IPS DF 19.7 (cell line): ENCODE measurements around the gene PLEKHA7.
"Not testable (repeated sequence)": the region's sequence is repeated elsewhere in the genome, so short reads cannot be mapped to it uniquely, and the experiment has no call there.

Experiments
- DNase-seq: peaks from one replicate; pipeline ENCODE4 v3.0.0-alpha.2; 2013; ENCODE audit warnings: low read depth, low spot score

The PLEKHA7 gene

GRCh38 chr11:16979703-16980622 is 34.3 kb downstream of the PLEKHA7 start:
- DNase-seq: no peak

GRCh38 chr11:16977994-16978315 is 36.3 kb downstream of the PLEKHA7 start:
- no peak for DNase-seq

GRCh38 chr11:16977136-16977993 is 36.8 kb downstream of the PLEKHA7 start:
- DNase-seq: no peak

- no peak for DNase-seq
Observed at GRCh38 chr11:16976379-16976778, 37.8 kb downstream of the PLEKHA7 start.

DNA sequence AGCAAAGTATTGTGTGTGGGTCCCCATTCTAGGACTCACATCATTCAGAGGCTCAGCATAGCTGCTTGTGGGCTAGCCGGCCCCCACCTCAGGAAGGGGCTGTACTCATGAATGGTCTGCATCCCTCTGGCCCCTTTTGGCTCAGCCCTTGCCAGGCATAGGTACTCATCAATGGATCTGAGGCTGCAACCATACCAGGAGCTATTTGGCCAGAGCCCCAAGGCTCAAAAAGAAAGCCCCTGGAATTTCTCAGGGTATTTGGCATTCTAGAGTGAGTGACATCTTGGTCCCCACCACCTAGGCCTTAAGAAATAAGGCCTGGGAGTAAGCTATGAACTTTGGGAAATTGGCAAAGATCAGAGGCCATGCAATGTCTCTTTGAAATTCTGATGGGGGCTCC is 38.3 kb downstream of the PLEKHA7 start:
- DNase-seq: no peak

GRCh38 chr11:16973338-16973964 is 40.8 kb downstream of the PLEKHA7 start:
- DNase-seq: no peak

DNA sequence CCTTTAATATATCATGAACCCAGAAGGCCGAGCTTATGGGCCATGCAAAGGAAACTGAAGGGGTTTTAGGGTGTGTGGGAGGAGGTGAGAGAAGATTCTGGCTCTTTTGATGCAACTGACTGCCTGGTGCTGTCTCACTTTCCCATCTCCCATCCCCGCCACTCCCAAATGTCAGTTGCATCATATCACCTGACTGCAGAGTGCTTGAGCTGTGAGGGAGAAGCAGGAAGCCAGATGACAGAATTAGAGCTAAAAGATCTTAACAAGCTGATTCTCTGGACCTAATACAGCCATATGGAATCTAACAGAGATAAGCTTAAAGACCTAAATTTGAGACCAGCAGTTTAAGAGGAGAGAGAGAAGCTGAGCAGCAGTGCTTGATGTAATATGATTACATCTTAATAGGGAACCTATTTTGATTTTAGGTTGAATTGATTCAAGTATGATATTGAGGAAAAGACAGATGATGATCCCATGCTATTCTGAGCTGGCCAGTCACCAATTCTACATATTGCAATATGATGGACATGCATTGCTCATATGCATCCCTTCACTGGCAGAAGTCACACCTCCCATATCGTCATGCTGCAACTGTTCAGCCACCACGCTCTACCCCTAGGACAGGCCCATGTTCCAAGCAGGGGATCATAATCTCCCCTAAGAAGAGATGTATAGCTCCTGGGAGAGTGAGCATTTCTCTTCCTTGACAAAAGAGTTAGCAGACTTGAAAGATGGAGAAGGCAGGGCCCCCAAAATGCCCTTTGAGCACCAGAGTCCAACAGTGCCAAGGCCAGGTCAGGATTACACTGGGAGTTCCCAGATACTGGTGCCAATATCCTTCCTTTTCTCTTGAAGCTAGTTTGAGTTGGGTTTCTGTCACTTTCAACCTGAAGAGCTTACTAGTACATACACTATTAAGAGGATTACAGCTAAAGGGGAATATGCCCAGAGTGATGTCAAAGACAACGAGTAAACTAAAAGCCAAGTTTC is 44.9 kb downstream of the PLEKHA7 start:
- no peak for DNase-seq

DNA sequence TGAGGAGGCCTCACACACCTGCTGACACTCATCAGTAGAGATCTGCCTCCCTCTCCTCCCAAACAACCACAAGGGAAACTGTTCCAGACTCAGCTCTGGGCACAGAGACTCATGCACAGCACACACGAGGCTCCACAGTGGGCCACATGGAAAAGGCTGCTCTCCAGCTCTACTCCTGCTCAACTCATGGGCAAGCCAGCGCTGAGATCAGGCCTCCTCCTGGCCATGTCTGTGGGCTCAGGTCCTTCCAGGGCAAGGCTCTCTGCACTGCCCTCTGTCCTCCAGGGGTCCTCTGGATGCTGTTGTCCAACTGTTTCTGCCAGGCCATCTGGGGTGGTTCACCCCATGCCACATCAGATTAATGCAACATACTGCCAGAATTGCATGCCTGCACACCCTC is 46.0 kb downstream of the PLEKHA7 start:
- DNase-seq: no peak

GRCh38 chr11:16966930-16967671 is 47.1 kb downstream of the PLEKHA7 start:
- no peak for DNase-seq

DNA sequence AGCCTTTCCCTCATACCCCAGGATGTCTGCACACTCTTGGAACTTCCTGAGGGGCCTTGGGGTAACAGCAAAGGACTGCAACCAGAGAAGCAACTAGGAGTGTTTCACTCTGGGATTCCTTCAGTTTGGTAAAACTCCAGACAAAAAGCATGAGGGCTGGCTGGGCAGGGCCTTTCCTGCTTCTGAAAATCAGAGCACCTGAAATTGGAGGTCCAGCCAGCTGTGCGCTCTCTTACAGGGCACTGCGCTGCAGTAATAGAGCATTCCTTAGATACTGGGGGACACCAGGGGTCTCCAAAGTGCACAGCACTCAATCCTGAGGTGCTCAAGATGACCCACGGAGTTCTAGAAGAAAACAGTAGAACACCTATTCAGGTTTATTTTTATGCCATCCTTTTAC is 49.7 kb downstream of the PLEKHA7 start:
- DNase-seq: no peak

- no peak for DNase-seq
Observed at GRCh38 chr11:16963316-16963876, 50.8 kb downstream of the PLEKHA7 start.

- DNase-seq: not testable (repeated sequence)
Observed at GRCh38 chr11:16962589-16962988, 51.6 kb downstream of the PLEKHA7 start.

GRCh38 chr11:16962146-16962545 is 52.1 kb downstream of the PLEKHA7 start:
- DNase-seq: no peak

GRCh38 chr11:16960250-16960649 is 54.0 kb downstream of the PLEKHA7 start:
- DNase-seq: no peak

DNA sequence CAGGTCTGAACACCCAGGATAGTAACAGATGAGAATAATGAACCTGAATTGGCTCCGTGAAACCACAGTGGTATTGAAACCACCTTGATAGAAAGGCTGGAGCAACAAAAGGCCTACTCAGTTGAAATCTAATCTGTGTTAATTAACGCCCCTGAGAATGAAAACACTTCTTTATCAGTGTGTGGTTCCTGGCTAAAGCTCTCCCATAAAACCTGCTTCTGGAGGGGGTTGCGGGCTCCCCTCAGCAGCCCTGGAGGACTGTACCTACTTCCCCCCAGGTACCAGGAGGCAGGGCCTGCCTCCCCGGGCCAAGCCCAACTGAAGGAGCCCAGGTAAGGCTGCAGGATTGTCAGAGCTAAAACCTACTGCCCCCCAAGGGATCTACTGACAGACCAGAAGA is 54.6 kb downstream of the PLEKHA7 start:
- DNase-seq: no peak

DNA sequence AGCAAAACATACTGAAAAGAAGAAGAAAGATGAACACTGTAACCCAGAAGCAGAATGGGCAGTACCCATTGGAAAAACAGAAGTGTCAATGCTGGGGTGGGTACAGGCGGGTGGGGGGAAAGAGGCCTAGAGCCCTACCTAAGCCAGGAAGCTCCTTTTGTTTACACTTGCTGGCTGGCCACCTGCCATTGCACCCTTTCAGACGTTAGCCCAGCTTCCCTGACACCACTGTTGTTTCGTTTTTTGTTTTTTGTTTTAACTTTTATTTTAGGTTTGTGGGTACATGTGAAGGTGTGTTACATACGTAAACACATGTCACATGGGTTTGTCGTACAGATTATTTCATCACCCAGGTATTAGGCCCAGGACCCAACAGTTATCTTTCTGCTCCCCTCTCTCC is 55.4 kb downstream of the PLEKHA7 start:
- DNase-seq: no peak

DNA sequence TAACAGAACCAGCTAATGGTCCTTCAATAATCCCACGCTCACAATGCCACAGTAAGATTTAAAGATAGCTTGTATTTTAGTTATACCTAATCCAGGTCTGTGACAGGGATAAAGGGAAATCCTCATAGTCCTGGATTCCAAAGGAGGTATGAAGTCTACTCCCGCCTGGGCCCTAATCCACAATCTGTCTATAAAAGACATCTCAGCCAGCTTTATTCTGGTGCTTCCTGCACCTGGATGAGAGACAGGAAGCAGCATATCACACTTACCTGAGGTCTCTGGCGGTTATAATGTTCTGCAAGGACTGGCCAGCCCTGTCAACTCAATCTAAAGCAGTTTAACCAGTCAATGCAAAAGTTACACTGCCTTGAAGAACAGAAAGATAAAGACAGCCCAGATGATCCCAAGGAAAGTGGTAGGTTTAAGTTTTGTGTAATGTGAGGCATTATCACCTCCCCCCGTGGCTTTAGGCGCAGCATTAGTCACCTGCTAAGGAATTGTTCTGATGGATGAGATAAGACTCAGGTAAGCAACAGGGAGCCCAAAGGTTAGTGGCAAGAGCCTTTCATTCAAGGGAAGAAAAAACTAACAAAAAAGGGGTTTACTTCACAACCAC is 57.6 kb downstream of the PLEKHA7 start:
- no peak for DNase-seq

GRCh38 chr11:16953663-16954062 is 60.6 kb downstream of the PLEKHA7 start:
- DNase-seq: no peak

DNA sequence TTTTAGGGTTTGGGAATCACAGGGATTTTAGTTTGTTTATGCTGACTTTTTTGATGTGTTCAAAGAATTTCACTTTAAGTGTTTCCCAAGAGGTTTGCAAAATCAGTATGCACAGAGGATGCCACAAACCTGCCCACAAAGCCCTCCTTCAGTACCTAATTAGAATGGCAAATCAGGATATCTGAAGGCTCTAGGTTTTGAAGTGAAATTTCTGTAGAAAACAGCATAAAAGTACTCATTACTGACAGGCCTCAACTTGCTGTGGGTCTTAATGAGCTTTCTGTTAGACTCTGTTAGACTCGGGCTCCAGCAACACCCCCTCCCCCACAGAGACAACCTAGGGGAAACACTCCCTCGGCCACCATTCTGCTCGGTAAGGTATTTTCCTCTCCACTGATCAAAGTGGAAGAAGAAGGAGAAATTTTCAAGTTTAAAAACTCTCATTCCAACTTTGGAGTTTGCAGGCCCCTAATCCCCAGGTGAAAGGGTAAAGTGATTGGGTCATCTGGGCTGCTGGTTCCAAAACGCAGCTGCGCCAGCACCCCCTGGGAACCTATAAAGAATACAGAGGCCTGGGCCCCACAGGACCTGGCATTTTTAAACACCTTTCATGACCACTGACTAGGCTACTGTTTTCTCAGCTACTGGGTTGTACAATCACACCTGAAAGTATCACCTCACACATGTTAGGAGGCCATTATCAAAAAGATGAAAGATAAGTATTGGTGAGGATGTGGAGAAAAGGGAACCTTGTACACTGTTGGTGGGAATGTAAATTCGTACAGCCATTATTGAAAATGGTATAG is 67.5 kb downstream of the PLEKHA7 start:
- DNase-seq: no peak
